ENCODE measurements around the gene BLMH.
"Not testable (repeated sequence)": the region's sequence is repeated elsewhere in the genome, so short reads cannot be mapped to it uniquely, and the experiment has no call there.

Gene BLMH

GRCh38 chr17:30226878-30227277 is 64.9 kb downstream of the BLMH start:
- no peak for DNase-seq

- DNase-seq, result no peak
These were observed 65.7 kb downstream of the BLMH start for GRCh38 chr17:30225919-30226553.

GRCh38 chr17:30225112-30225511 is 66.6 kb downstream of the BLMH start:
- DNase-seq, result no peak

- DNase-seq, result no peak
These were observed 67.3 kb downstream of the BLMH start for GRCh38 chr17:30224419-30224960.

GRCh38 chr17:30222721-30223175 is 69.0 kb downstream of the BLMH start:
- DNase-seq, result no peak

- DNase-seq, result no peak
These were observed 69.5 kb downstream of the BLMH start for GRCh38 chr17:30222251-30222650.

- DNase-seq, result no peak
These were observed 70.4 kb downstream of the BLMH start for GRCh38 chr17:30221346-30221745.

- DNase-seq, result no peak
These were observed 71.3 kb downstream of the BLMH start for GRCh38 chr17:30220414-30220813.

GRCh38 chr17:30219833-30220232 is 71.9 kb downstream of the BLMH start:
- no peak for DNase-seq

- no peak for DNase-seq
These were observed 72.4 kb downstream of the BLMH start for GRCh38 chr17:30219315-30219714.

GRCh38 chr17:30218799-30219198 is 72.9 kb downstream of the BLMH start:
- DNase-seq, result no peak

- DNase-seq, result no peak
These were observed 73.9 kb downstream of the BLMH start for GRCh38 chr17:30217746-30218245.

- DNase-seq, result no peak
These were observed 74.7 kb downstream of the BLMH start for GRCh38 chr17:30217054-30217453.

- DNase-seq, result no peak
These were observed 79.0 kb downstream of the BLMH start for GRCh38 chr17:30212750-30213149.

- no peak for DNase-seq
These were observed 80.4 kb downstream of the BLMH start for GRCh38 chr17:30211371-30211770.

GRCh38 chr17:30210901-30211300 is 80.8 kb downstream of the BLMH start:
- no peak for DNase-seq

- no peak for DNase-seq
These were observed 81.4 kb downstream of the BLMH start for GRCh38 chr17:30210366-30210765.

GRCh38 chr17:30209930-30210329 is 81.8 kb downstream of the BLMH start:
- DNase-seq, result no peak

- no peak for DNase-seq
These were observed 83.5 kb downstream of the BLMH start for GRCh38 chr17:30208214-30208613.

GRCh38 chr17:30207655-30208054 is 84.1 kb downstream of the BLMH start:
- no peak for DNase-seq

GRCh38 chr17:30203471-30203981 is 88.2 kb downstream of the BLMH start:
- DNase-seq, result no peak

- not testable (repeated sequence) for DNase-seq
These were observed 91.1 kb downstream of the BLMH start for GRCh38 chr17:30200656-30201055.

- no peak for DNase-seq
These were observed 91.6 kb downstream of the BLMH start for GRCh38 chr17:30200106-30200505.

GRCh38 chr17:30199600-30199999 is 92.1 kb downstream of the BLMH start:
- no peak for DNase-seq

Data from fibroblast of skin of back (primary cell).